A549 (cell line): ENCODE results near the gene SMG6. TPM values are rescaled to one million over a fixed set of nuclear protein-coding genes. Genes with fewer than 3 reads are reported as not detected.

Experiments used
- ATAC-seq, 2 experiments: fragments of 200-7000 bp in 1 of 2; fragments of >200 bp in 1 of 2; cut with Nextera tagmentation in 1 of 2; cut with Tn5 transposase in 1 of 2; 3 replicates each; pipeline versions ENCODE4 v1.8.0 to v1.9.1; 2018 to 2020; ENCODE audit warnings: mild to moderate bottlenecking in 1 of 2, moderate library complexity in 1 of 2
- CTCF ChIA-PET: fragments of 300-600 bp; sonication (Branson Sonifier 250); formaldehyde crosslinking; extraction: SDS; loops from one replicate; lab custom pipeline; 2021; ENCODE audit warnings: antibody characterized with exemption, inconsistent platforms; lab: Yijun Ruan, JAX
- POLR2A ChIA-PET: fragments of 350-600 bp; formaldehyde crosslinking; extraction: SDS; loops from one replicate; lab custom pipeline; 2021; ENCODE audit warnings: antibody characterized with exemption, inconsistent platforms; lab: Yijun Ruan, JAX
- DNase-seq, 2 experiments: peaks; one replicate each; pipeline versions ENCODE4 v3.0.0 to v3.0.0-alpha.2; 2011 to 2016; ENCODE audit warnings: low read depth in 1 of 2, low spot score in 1 of 2
- FAIRE-seq: peaks from 2 replicates; lab custom pipeline; 2011; peaks lifted over from hg19 to GRCh38; lab: Jason Lieb, UNC
- H3K27ac ChIP-seq, 2 experiments: fragments of >200 bp; sonication (Bioruptor Twin); formaldehyde crosslinking; 3 replicates each; pipeline ENCODE4 v1.5.1; 2016 to 2017
- H3K4me1 ChIP-seq: fragments of >200 bp; sonication (Bioruptor Twin); formaldehyde crosslinking; 3 replicates; pipeline ENCODE4 v1.6.1; 2016
- H3K4me2 ChIP-seq: fragments of >200 bp; sonication (Bioruptor Twin); formaldehyde crosslinking; 3 replicates; pipeline ENCODE4 v1.6.1; 2016
- H3K4me3 ChIP-seq: fragments of >200 bp; sonication (Bioruptor Twin); formaldehyde crosslinking; 3 replicates; pipeline ENCODE4 v1.5.1; 2016
- H3K9me3 ChIP-seq: fragments of >200 bp; sonication (Bioruptor Twin); formaldehyde crosslinking; 3 replicates; pipeline ENCODE4 v1.6.1; 2016
- BHLHE40 ChIP-seq: IDR thresholded peaks from 2 replicates; pipeline ENCODE4 v1.6.1; 2012; ENCODE audit warnings: low read depth, low read length, inconsistent platforms
- CBX2 ChIP-seq: fragments of 200-600 bp; sonication (generic); IDR thresholded peaks from 2 replicates; pipeline ENCODE4 v1.6.1; 2016; ENCODE audit warnings: low read depth, mild to moderate bottlenecking, borderline replicate concordance
- CHD2 ChIP-seq: fragments of 150-350 bp; IDR thresholded peaks from 2 replicates; pipeline ENCODE4 v1.6.1; 2014; ENCODE audit warnings: low read length; ENCODE audit not compliant: partially characterized antibody
- CTCF ChIP-seq: fragments of >200 bp; sonication (Bioruptor Twin); formaldehyde crosslinking; IDR thresholded peaks from 3 replicates; pipeline ENCODE4 v1.5.1; 2016
- HOXA7 ChIP-seq: fragments of 250-450 bp; sonication (Bioruptor Pico); IDR thresholded peaks from 2 replicates; pipeline ENCODE4 v1.5.0; 2020; ENCODE audit warnings: mild to moderate bottlenecking, moderate library complexity
- MAFK ChIP-seq: fragments of 450-650 bp; IDR thresholded peaks from 2 replicates; pipeline ENCODE4 v1.6.1; 2014; ENCODE audit not compliant: partially characterized antibody
- MAX ChIP-seq: IDR thresholded peaks from 2 replicates; pipeline ENCODE4 v1.6.1; 2012
- MAZ ChIP-seq: fragments of 150-350 bp; IDR thresholded peaks from 2 replicates; pipeline ENCODE4 v1.6.1; 2014; ENCODE audit warnings: antibody characterized with exemption, low read depth, low read length, borderline replicate concordance
- PBX3 ChIP-seq: IDR thresholded peaks from 2 replicates; pipeline ENCODE4 v1.6.1; 2012
- PHF8 ChIP-seq: fragments of 200-600 bp; sonication (generic); IDR thresholded peaks from 2 replicates; pipeline ENCODE4 v1.6.1; 2016; ENCODE audit warnings: low read depth, mild to moderate bottlenecking, antibody characterized with exemption, moderate library complexity, borderline replicate concordance
- POLR2AphosphoS2 ChIP-seq: conservative IDR thresholded peaks from 2 replicates; pipeline ENCODE4 v1.6.1; 2012; ENCODE audit warnings: low read length, improper control_type of control experiment, inconsistent platforms
- RAD21 ChIP-seq, 2 experiments: fragments of >200 bp in 1 of 2; sonication (Bioruptor Twin) in 1 of 2; formaldehyde crosslinking in 1 of 2; IDR thresholded peaks in 1 of 2; conservative IDR thresholded peaks in 1 of 2; 2 replicates in 1 of 2; 3 replicates in 1 of 2; pipeline ENCODE4 v1.6.1; 2012 to 2018; ENCODE audit warnings: inconsistent platforms in 1 of 2
- RCOR1 ChIP-seq: fragments of 150-350 bp; IDR thresholded peaks from 2 replicates; pipeline ENCODE4 v1.6.1; 2014; ENCODE audit warnings: antibody characterized with exemption, low read length, low read depth
- RFX5 ChIP-seq: fragments of 450-650 bp; IDR thresholded peaks from 2 replicates; pipeline ENCODE4 v1.7.1; 2014; ENCODE audit warnings: antibody characterized with exemption, mild to moderate bottlenecking, moderate library complexity
- RNF2 ChIP-seq: fragments of 200-600 bp; sonication (generic); IDR thresholded peaks from 2 replicates; pipeline ENCODE4 v1.6.1; 2016; ENCODE audit warnings: low read depth, mild to moderate bottlenecking, antibody characterized with exemption, moderate library complexity, borderline replicate concordance
- SMC3 ChIP-seq: fragments of >200 bp; sonication (Bioruptor Twin); formaldehyde crosslinking; IDR thresholded peaks from 3 replicates; pipeline ENCODE4 v1.6.1; 2018; ENCODE audit warnings: inconsistent platforms
- ZC3H11A ChIP-seq: fragments of 450-650 bp; IDR thresholded peaks from 2 replicates; pipeline ENCODE4 v1.6.1; 2014; ENCODE audit warnings: antibody characterized with exemption, mild to moderate bottlenecking
- WGBS: methylation state at CpG from one replicate; pipeline ENCODE4 v1.1.6; 2017; ENCODE audit errors: missing lambda C conversion rate; 5-methylcytosine and 5-hydroxymethylcytosine counted together
- polyA plus RNA-seq, 4 experiments: library from polyadenylated mRNA; depleted of rRNA in 3 of 4; stranded (reverse); fragments of >200 nt; fragmentation: RNase III in 1 of 4; extraction: RNeasy Plus Mini Kit Qiagen cat#74134 plus additional on column Dnase treatment in 1 of 4; gene quantifications; 2 replicates in 3 of 4; 3 replicates in 1 of 4; pipeline ENCODE4 v1.2.3, GENCODE V29; 2011 to 2017
- TF ChIP-seq, protein P1 (sequence below): fragments of 250-450 bp; sonication (Bioruptor Pico); IDR thresholded peaks from 2 replicates; pipeline ENCODE4 v1.5.0; 2020; ENCODE audit warnings: low read depth, mild to moderate bottlenecking, moderate library complexity
- TF ChIP-seq, protein P2 (sequence below): IDR thresholded peaks from 2 replicates; pipeline ENCODE4 v1.6.1; 2012; ENCODE audit warnings: low read depth, borderline replicate concordance

Gene SMG6
- polyA plus RNA-seq, 2 of the 4 experiments (the other 2 are of a cell fraction), result 4.7 to 17.0 TPM

- no peaks in the 10 kb centered on the region for H3K4me1 ChIP-seq
- FAIRE-seq (no peak), DNase-seq (no peak), ATAC-seq (no peak)
- TF ChIP-seq, protein P1, sequence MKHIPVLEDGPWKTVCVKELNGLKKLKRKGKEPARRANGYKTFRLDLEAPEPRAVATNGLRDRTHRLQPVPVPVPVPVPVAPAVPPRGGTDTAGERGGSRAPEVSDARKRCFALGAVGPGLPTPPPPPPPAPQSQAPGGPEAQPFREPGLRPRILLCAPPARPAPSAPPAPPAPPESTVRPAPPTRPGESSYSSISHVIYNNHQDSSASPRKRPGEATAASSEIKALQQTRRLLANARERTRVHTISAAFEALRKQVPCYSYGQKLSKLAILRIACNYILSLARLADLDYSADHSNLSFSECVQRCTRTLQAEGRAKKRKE (CRISPR knock-in tag), result no peak
- no peak for TF ChIP-seq RFX5
- no peaks in the 10 kb centered on the region for H3K9me3 ChIP-seq
- ChIA-PET CTCF (interaction anchor here (0.8 to 11.8 kb wide), 7 partner anchors 15 to 199 kb away, joined by 3 to 492 read pairs (median 5); partner anchors contain the start of gene HIC1), POLR2A (no interaction called here)
- no peak overlapping the region for H3K27ac ChIP-seq
- H3K4me2 ChIP-seq, result no peak overlapping the region
- no peak overlapping the region for H3K4me3 ChIP-seq
- 89% methylated on average over 12 of the region's 12 CpGs for WGBS
Observed at GRCh38 chr17:2250140-2251095, 53.2 kb downstream of the SMG6 start.

DNA sequence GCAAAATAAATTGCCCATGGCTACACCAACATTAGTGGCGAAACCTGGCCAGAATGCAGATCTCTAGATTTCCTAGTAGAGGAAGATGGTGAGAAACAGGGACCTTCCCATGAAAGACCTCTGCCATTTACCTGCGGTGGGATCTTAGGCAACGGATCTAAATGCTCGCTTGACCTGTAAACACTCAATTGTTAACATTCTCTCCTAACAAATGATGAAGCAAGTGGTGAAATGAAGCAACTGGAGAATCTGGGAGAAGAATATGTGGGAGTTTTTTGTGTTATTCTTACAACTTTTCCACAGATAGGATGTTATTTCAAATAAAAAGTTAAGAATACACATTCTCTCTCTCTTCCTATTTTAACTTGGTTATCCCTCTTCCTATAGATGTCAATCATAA, 56.6 kb downstream of the SMG6 start:
- Histone ChIP-seq H3K4me2 (no peak overlapping the region), H3K4me3 (no peak overlapping the region), H3K4me1 (peaks cover 5% of the 10 kb centered on the region; the same call in 2 of the 3 replicates), H3K27ac (no peak overlapping the region), H3K9me3 (no peaks in the 10 kb centered on the region)
- no peak for DNase-seq
- TF ChIP-seq ZC3H11A (no peak), RCOR1 (no peak), MAFK (no peak), CHD2 (no peak), RNF2 (no peak), CBX2 (no peak), PHF8 (no peak), HOXA7 (CRISPR knock-in tag) (no peak)
- TF ChIP-seq, protein P2, sequence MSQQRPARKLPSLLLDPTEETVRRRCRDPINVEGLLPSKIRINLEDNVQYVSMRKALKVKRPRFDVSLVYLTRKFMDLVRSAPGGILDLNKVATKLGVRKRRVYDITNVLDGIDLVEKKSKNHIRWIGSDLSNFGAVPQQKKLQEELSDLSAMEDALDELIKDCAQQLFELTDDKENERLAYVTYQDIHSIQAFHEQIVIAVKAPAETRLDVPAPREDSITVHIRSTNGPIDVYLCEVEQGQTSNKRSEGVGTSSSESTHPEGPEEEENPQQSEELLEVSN, result no peak
- peak; percentile 65 for FAIRE-seq
- ChIA-PET CTCF (interaction anchor here (0.7 to 11.8 kb wide), 13 partner anchors 10 to 338 kb away, joined by 3 to 492 read pairs (median 39); partner anchors contain the start of genes HIC1 and OVCA2), POLR2A (no interaction called here)
- WGBS, result 91% methylated on average over 4 of the region's 4 CpGs
- ATAC-seq, result no peak

GRCh38 chr17:2244545-2245525, 58.8 kb downstream of the SMG6 start:
- H3K4me2 ChIP-seq, result no peak overlapping the region
- no peak overlapping the region for H3K4me3 ChIP-seq
- DNase-seq (peak; percentile 84 to 94), FAIRE-seq (peak; percentile 94), ATAC-seq (peak; percentile 98 to 99)
- WGBS, result 12% methylated on average over 7 of the region's 7 CpGs
- ChIA-PET CTCF (interaction anchor here (0.6 to 11.8 kb wide), 95 partner anchors 9 to 670 kb away, joined by 3 to 492 read pairs (median 7); partner anchors contain the start of genes DPH1, HIC1, OVCA2 and RTN4RL1), POLR2A (interaction anchor here (0.6 to 2.5 kb wide), 5 partner anchors 59 to 190 kb away, joined by 3 to 8 read pairs (median 5); partner anchors contain the start of genes HIC1, SMG6 and SRR)
- peaks cover 16% of the 10 kb centered on the region for H3K4me1 ChIP-seq
- TF ChIP-seq POLR2AphosphoS2 (no peak), MAZ (no peak), SMC3 (peak; percentile 95), CTCF (peak; percentile 99), BHLHE40 (peak; percentile 63), RAD21 (conservative IDR thresholded peaks at IDR 0.05 in 1 of 2, IDR thresholded peaks at IDR 0.05 in 1 of 2) (peak; percentile 98 to 99), PBX3 (peak; percentile 85), MAX (peak; percentile 82)
- H3K9me3 ChIP-seq, result no peaks in the 10 kb centered on the region
- no peak overlapping the region for H3K27ac ChIP-seq
